Measurements from ENCODE around the gene AGPAT4.

DNA sequence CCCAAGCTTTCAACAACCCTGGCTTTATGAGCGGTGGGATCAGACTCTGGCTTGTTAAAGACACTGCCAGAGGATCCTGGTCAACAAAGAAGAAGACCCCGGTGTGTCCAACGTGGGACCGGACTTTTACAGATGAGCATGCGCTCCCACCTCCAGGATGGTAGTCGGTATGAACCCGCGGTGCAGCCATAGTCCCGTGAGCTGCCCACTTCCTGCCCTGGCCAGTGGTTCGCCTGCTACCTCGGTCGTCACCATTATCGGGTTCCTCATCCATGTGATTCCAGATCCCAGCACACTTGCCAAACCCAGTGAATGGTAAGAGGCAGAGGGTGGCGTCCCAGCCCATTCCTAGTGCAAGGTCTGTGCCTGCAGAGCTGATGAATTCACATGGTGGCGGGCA lies 112.7 kb downstream of the AGPAT4 start:
- TF ChIP-seq, protein P1, sequence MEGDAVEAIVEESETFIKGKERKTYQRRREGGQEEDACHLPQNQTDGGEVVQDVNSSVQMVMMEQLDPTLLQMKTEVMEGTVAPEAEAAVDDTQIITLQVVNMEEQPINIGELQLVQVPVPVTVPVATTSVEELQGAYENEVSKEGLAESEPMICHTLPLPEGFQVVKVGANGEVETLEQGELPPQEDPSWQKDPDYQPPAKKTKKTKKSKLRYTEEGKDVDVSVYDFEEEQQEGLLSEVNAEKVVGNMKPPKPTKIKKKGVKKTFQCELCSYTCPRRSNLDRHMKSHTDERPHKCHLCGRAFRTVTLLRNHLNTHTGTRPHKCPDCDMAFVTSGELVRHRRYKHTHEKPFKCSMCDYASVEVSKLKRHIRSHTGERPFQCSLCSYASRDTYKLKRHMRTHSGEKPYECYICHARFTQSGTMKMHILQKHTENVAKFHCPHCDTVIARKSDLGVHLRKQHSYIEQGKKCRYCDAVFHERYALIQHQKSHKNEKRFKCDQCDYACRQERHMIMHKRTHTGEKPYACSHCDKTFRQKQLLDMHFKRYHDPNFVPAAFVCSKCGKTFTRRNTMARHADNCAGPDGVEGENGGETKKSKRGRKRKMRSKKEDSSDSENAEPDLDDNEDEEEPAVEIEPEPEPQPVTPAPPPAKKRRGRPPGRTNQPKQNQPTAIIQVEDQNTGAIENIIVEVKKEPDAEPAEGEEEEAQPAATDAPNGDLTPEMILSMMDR (conservative IDR thresholded peaks at IDR 0.05), result no peak
- no peak for TF ChIP-seq EZH2 (IDR thresholded peaks at IDR 0.05; ENCODE audit: low read depth)
